PC-3 (cell line): Measurements from ENCODE around the gene LAMB4.

ENCODE experiments used
- EZH2 ChIP-seq: fragments of 300-600 bp; sonication (generic); IDR thresholded peaks from one replicate; pipeline ENCODE4 v1.6.1; 2017; ENCODE audit warnings: antibody characterized with exemption, mild to moderate bottlenecking, low read length; ENCODE audit not compliant: unreplicated experiment
- EZH2phosphoT487 ChIP-seq: fragments of 300-600 bp; sonication (generic); IDR thresholded peaks from 2 replicates; pipeline ENCODE4 v1.6.1; 2018; ENCODE audit warnings: mild to moderate bottlenecking, antibody characterized with exemption, low read length, borderline replicate concordance
- TF ChIP-seq, protein P1 (sequence below): fragments of 300-600 bp; sonication (generic); conservative IDR thresholded peaks from 2 replicates; pipeline ENCODE4 v1.5.1; 2017; ENCODE audit warnings: antibody characterized with exemption, low read depth, mild to moderate bottlenecking, low read length

DNA sequence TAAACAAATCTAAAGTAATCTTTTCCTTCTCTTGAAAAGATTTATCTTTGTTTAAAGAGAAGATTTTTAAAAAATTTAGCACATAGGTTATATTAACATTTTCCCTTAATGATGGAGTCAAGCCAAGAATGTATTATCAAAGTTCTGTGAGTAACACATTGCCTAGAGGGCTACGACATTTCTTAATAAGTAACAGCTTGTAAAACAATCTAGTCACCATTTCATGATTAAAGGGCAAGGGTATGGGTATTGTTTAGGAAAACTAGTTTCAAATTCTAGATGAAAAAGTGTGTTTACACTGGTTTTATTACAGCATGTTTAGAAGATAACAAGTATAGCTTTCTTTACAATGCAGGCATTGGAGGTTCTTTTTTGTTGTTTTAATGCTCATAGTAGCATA lies 28.6 kb upstream of the LAMB4 start:
- TF ChIP-seq, protein P1, sequence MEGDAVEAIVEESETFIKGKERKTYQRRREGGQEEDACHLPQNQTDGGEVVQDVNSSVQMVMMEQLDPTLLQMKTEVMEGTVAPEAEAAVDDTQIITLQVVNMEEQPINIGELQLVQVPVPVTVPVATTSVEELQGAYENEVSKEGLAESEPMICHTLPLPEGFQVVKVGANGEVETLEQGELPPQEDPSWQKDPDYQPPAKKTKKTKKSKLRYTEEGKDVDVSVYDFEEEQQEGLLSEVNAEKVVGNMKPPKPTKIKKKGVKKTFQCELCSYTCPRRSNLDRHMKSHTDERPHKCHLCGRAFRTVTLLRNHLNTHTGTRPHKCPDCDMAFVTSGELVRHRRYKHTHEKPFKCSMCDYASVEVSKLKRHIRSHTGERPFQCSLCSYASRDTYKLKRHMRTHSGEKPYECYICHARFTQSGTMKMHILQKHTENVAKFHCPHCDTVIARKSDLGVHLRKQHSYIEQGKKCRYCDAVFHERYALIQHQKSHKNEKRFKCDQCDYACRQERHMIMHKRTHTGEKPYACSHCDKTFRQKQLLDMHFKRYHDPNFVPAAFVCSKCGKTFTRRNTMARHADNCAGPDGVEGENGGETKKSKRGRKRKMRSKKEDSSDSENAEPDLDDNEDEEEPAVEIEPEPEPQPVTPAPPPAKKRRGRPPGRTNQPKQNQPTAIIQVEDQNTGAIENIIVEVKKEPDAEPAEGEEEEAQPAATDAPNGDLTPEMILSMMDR: no peak
- TF ChIP-seq EZH2: no peak
- TF ChIP-seq EZH2phosphoT487: no peak
